K562 (cell line): ENCODE measurements around the gene RBM25. TPM values are rescaled to one million over a fixed set of nuclear protein-coding genes. Genes with fewer than 3 reads are reported as not detected.

ENCODE experiments used
- ATAC-seq: fragments of 200-7000 bp; cut with Tn5 transposase; 3 replicates; pipeline ENCODE4 v1.9.1; 2020; ENCODE audit warnings: moderate library complexity
- BruUV-seq: library from RNA; stranded (reverse); fragments of 400-500 nt; replicated peaks from 2 replicates; lab custom pipeline; 2021; lab: Mats Ljungman, UMichigan
- CTCF ChIA-PET: fragments of 300-600 bp; formaldehyde crosslinking; extraction: SDS; loops from one replicate; lab custom pipeline; 2021; ENCODE audit warnings: low intra/inter-chr PET ratio; lab: Yijun Ruan, JAX
- POLR2A ChIA-PET: fragments of 300-600, 350-650 bp; sonication (Branson Sonifier 250); formaldehyde crosslinking; extraction: SDS; loops from one replicate; lab custom pipeline; 2021; ENCODE audit warnings: antibody characterized with exemption, inconsistent platforms; lab: Yijun Ruan, JAX
- DNase-seq, 4 experiments: peaks; one replicate each; pipeline versions ENCODE4 v3.0.0 to v3.0.0-alpha.2; 2011 to 2018; ENCODE audit warnings: low spot score in 3 of 4, mixed read lengths in 3 of 4; ENCODE audit errors: extremely low read depth in 1 of 4
- FAIRE-seq: peaks from 2 replicates; lab custom pipeline; 2011; peaks lifted over from hg19 to GRCh38; lab: Jason Lieb, UNC
- H2AFZ ChIP-seq: 2 replicates; pipeline ENCODE4 v1.6.0; 2011; ENCODE audit warnings: low read depth, low read length, control low read depth, inconsistent platforms
- H3K27ac ChIP-seq: fragments of 200-600 bp; 3 replicates; pipeline ENCODE4 v1.8.0; 2011; ENCODE audit warnings: low read depth, mild to moderate bottlenecking, control low read depth, inconsistent platforms, low read length, moderate library complexity, mixed read lengths; ENCODE audit errors: extremely low read depth
- H3K27me3 ChIP-seq, 2 experiments: fragments of 300-600 bp in 1 of 2; 2 replicates in 1 of 2; 3 replicates in 1 of 2; pipeline versions ENCODE4 v1.6.0 to v1.8.0; 2011; ENCODE audit warnings: inconsistent platforms in 2 of 2, low read length in 2 of 2, mild to moderate bottlenecking in 1 of 2, mixed read lengths in 1 of 2, moderate library complexity in 1 of 2; ENCODE audit not compliant: control insufficient read depth in 2 of 2, insufficient read depth in 2 of 2
- H3K36me3 ChIP-seq: fragments of 300-600 bp; 3 replicates; pipeline ENCODE4 v1.8.0; 2011; ENCODE audit warnings: mild to moderate bottlenecking, low read length, inconsistent platforms; ENCODE audit not compliant: control insufficient read depth, insufficient read depth
- H3K4me1 ChIP-seq, 2 experiments: fragments of 200-600 bp in 1 of 2; replicated peaks in 1 of 2; 2 replicates in 1 of 2; 3 replicates in 1 of 2; pipeline versions ENCODE4 v1.5.1 to v1.8.0; 2011; ENCODE audit warnings: inconsistent platforms in 2 of 2, low read length in 2 of 2, mild to moderate bottlenecking in 1 of 2, mixed read lengths in 1 of 2, moderate library complexity in 1 of 2; ENCODE audit not compliant: control insufficient read depth in 2 of 2, insufficient read depth in 2 of 2
- H3K4me2 ChIP-seq: 2 replicates; pipeline ENCODE4 v1.6.1; 2011; ENCODE audit warnings: low read length, control low read depth, inconsistent platforms, mixed read lengths; ENCODE audit not compliant: insufficient read depth
- H3K4me3 ChIP-seq: fragments of 200-600 bp; sonication (generic), shearing (Covaris generic); 2 replicates; pipeline ENCODE4 v1.5.1; 2016; ENCODE audit warnings: control low read depth, inconsistent platforms
- H3K79me2 ChIP-seq: fragments of 200-600 bp; 3 replicates; pipeline ENCODE4 v1.8.0; 2011; ENCODE audit warnings: low read length, inconsistent platforms; ENCODE audit not compliant: control insufficient read depth, insufficient read depth
- H3K9ac ChIP-seq, 2 experiments: 2 replicates each; pipeline versions ENCODE4 v1.6.0 to v1.6.1; 2011; ENCODE audit warnings: low read depth in 2 of 2, low read length in 2 of 2, control low read depth in 1 of 2, inconsistent platforms in 1 of 2, mild to moderate bottlenecking in 1 of 2, mixed read lengths in 1 of 2; ENCODE audit not compliant: insufficient read depth in 1 of 2
- H3K9me1 ChIP-seq: one replicate; pipeline ENCODE4 v1.6.0; 2011; ENCODE audit warnings: inconsistent platforms, mild to moderate bottlenecking, low read length, moderate library complexity; ENCODE audit not compliant: control insufficient read depth, insufficient read depth
- H3K9me3 ChIP-seq: replicated peaks from 2 replicates; pipeline ENCODE4 v1.5.1; 2011; ENCODE audit warnings: low read depth, low read length, inconsistent platforms; ENCODE audit not compliant: control insufficient read depth, insufficient read depth
- H4K20me1 ChIP-seq: replicated peaks from 2 replicates; pipeline ENCODE4 v1.6.1; 2011; ENCODE audit warnings: low read length, inconsistent platforms, mixed read lengths; ENCODE audit not compliant: control insufficient read depth, insufficient read depth
- BCOR ChIP-seq: fragments of 450-650 bp; IDR thresholded peaks from 2 replicates; pipeline ENCODE4 v1.6.1; 2016
- CREBBP ChIP-seq: IDR thresholded peaks from one replicate; pipeline ENCODE4 v1.6.1; 2012; ENCODE audit warnings: low read depth, mild to moderate bottlenecking, control low read depth, inconsistent platforms, low read length
- NFE2L1 ChIP-seq: fragments of 450-650 bp; IDR thresholded peaks from 2 replicates; pipeline ENCODE4 v1.6.1; 2016; ENCODE audit warnings: missing genetic modification characterization, low read depth, mild to moderate bottlenecking, missing compliant biosample characterization, moderate library complexity, borderline replicate concordance
- NFRKB ChIP-seq: fragments of 450-650 bp; IDR thresholded peaks from 2 replicates; pipeline ENCODE4 v1.6.1; 2016; ENCODE audit warnings: low read depth
- PPARD ChIP-seq: fragments of 250-450 bp; sonication (Bioruptor Pico); IDR thresholded peaks from 2 replicates; pipeline ENCODE4 v1.8.0; 2022; ENCODE audit warnings: inconsistent platforms, mild to moderate bottlenecking, moderate library complexity
- RBM14 ChIP-seq: fragments of 200-400 bp; formaldehyde crosslinking; IDR thresholded peaks from 2 replicates; pipeline ENCODE4 v1.6.1; 2018; ENCODE audit warnings: low read depth, mild to moderate bottlenecking, low read length, moderate library complexity, borderline replicate concordance; ENCODE audit not compliant: insufficient read depth
- RFX7 ChIP-seq: fragments of 250-450 bp; sonication (Bioruptor Pico); IDR thresholded peaks from 2 replicates; pipeline ENCODE4 v1.5.1; 2021; ENCODE audit warnings: mild to moderate bottlenecking
- WGBS: fragments of 100-300 bp; shearing (Covaris generic); methylation state at CpG from one replicate; pipeline ENCODE4 v1.1.6; 2016; ENCODE audit warnings: low coverage, mixed read lengths; ENCODE audit not compliant: insufficient coverage; ENCODE audit errors: missing lambda C conversion rate; 5-methylcytosine and 5-hydroxymethylcytosine counted together
- in situ Hi-C: fragments of 300-500 bp; cut with MboI; formaldehyde crosslinking; loops from 4 replicates; pipeline ENCODE4 v1.15.0; 2018; ENCODE audit warnings: inconsistent platforms, mixed read lengths
- intact Hi-C: fragments of 100-400 bp; cut with micrococcal nuclease; formaldehyde crosslinking; loops from 2 replicates; pipeline ENCODE4 v1.14.2; 2022
- polyA plus RNA-seq, 8 experiments: library from polyadenylated mRNA; depleted of rRNA in 4 of 8; stranded (reverse) in 5 of 8; unstranded in 3 of 8; fragments of >200 nt; fragmentation: Nextera tagmentation in 2 of 8; fragmentation: Illumina TruSeq in 1 of 8; extraction: Ambion mirVana in 2 of 8; extraction: Trizol in 1 of 8; gene quantifications; 2 replicates each; pipeline versions ENCODE4 v1.2.1 to v1.2.3, GENCODE V29; 2011 to 2014; ENCODE audit warnings: inconsistent platforms in 1 of 8, missing spikeins in 1 of 8
- total RNA-seq, 7 experiments: library from RNA; depleted of rRNA in 6 of 7; stranded (reverse); fragments of >200 nt in 6 of 7; fragmentation: Illumina TruSeq in 2 of 7; extraction: Trizol in 2 of 7; gene quantifications; 2 replicates each; pipeline versions ENCODE4 v1.2.1 to v1.2.3, GENCODE V29; 2011 to 2021; ENCODE audit warnings: low replicate concordance in 1 of 7
- TF ChIP-seq, protein P1 (sequence below): fragments of 450-650 bp; IDR thresholded peaks from 2 replicates; pipeline ENCODE4 v1.6.1; 2016; ENCODE audit warnings: antibody characterized with exemption

RBM25 gene
- total and polyA plus RNA-seq, 9 of the 15 experiments (the other 6 are each of a cell fraction or from before 2014, with no cell fraction given), result 28.6 to 80.1 (median 48.1) TPM

DNA sequence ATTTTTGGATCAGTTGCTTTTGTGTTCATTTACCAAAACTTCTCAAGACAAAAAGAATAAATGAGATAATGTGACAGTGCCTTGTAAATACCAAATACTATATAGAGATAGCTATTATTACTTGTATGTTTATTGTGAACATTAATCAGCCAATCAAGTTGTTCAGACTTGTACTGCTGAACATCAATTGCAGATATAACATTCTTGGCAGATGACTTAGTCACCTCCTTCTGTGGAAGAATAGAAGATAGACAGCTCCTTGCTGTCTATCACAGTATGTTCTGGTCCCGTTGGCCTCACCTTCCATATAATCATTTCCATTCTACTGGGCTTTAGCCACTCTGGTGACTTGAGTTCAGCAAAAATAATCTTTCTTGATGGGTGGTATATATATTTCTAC, 108.1 kb downstream of the RBM25 start:
- intact Hi-C loops (no loop called here), in situ Hi-C loops (loop anchor here (10.0 kb wide), 1 partner anchor 308 kb away; no protein-coding TSS in a partner anchor)
- Histone ChIP-seq H3K4me1 (peaks cover 0 to 4% of the 10 kb centered on the region in 2 experiments; a peak in 2 of 5 replicates), H3K27ac (no peak overlapping the region), H2AFZ (no peak overlapping the region), H3K27me3 (no peaks in the 10 kb centered on the region), H3K9me3 (no peaks in the 10 kb centered on the region), H4K20me1 (no peaks in the 10 kb centered on the region), H3K4me2 (no peak overlapping the region), H3K4me3 (no peak overlapping the region), H3K9me1 (no peaks in the 10 kb centered on the region), H3K9ac (no peak overlapping the region), H3K79me2 (no peaks in the 10 kb centered on the region), H3K36me3 (peaks cover 20% of the 10 kb centered on the region; the same call in 2 of the 3 replicates)
- ATAC-seq (no peak), FAIRE-seq (no peak), DNase-seq (no peak)
- WGBS, result 50% methylated on average over 1 of the region's 1 CpG
- no peak for TF ChIP-seq BCOR
- TF ChIP-seq NFE2L1 (tag), result no peak
- TF ChIP-seq, protein P1, sequence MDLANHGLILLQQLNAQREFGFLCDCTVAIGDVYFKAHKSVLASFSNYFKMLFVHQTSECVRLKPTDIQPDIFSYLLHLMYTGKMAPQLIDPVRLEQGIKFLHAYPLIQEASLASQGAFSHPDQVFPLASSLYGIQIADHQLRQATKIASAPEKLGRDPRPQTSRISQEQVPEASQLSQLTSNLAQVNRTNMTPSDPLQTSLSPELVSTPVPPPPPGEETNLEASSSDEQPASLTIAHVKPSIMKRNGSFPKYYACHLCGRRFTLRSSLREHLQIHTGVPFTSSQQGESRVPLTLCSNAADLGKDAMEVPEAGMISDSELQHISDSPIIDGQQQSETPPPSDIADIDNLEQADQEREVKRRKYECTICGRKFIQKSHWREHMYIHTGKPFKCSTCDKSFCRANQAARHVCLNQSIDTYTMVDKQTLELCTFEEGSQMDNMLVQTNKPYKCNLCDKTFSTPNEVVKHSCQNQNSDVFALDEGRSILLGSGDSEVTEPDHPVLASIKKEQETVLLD, result no peak
- no peak for TF ChIP-seq NFRKB
- TF ChIP-seq RBM14, result no peak
- TF ChIP-seq CREBBP, result no peak
- TF ChIP-seq PPARD (CRISPR knock-in tag), result no peak
- TF ChIP-seq RFX7, result no peak
- no TSS peak for BruUV-seq
- CTCF ChIA-PET, result interaction anchor here (0.5 kb wide), 1 partner anchor 83 kb away, joined by 3 read pairs; no protein-coding TSS in a partner anchor
- POLR2A ChIA-PET, result no interaction called here
